Activated CD4-positive, alpha-beta T cell treated with anti-CD3 and anti-CD28 coated beads, Interleukin-2, amount 10 ng/mL, durations not matched to agents 24 days and 14 days (primary cell): ENCODE data around the gene FBLN7. TPM values are rescaled to one million over a fixed set of nuclear protein-coding genes. Genes with fewer than 3 reads are reported as not detected.
A peak's percentile ranks its signal among the peaks of the same experiment; 100 is the strongest.
"Not testable (repeated sequence)": the region's sequence is repeated elsewhere in the genome, so short reads cannot be mapped to it uniquely, and the experiment has no call there.

Experiments used
- DNase-seq: peaks from one replicate; pipeline ENCODE4 v3.0.0; 2022
- H3K27ac Mint-ChIP-seq: one replicate; pipeline ENCODE4 v1.8.0; 2022; ENCODE audit warnings: mild to moderate bottlenecking, mixed read lengths
- H3K27me3 Mint-ChIP-seq: one replicate; pipeline ENCODE4 v1.8.0; 2022; ENCODE audit warnings: mixed read lengths
- H3K36me3 Mint-ChIP-seq: one replicate; pipeline ENCODE4 v1.8.0; 2022; ENCODE audit warnings: low read depth, mild to moderate bottlenecking, mixed read lengths
- H3K4me1 Mint-ChIP-seq: one replicate; pipeline ENCODE4 v1.8.0; 2021; ENCODE audit warnings: mixed read lengths
- H3K4me3 Mint-ChIP-seq: one replicate; pipeline ENCODE4 v1.8.0; 2022; ENCODE audit warnings: mild to moderate bottlenecking, moderate library complexity, mixed read lengths
- H3K9me3 Mint-ChIP-seq: one replicate; pipeline ENCODE4 v1.8.0; 2021; ENCODE audit warnings: mixed read lengths
- intact Hi-C: fragments of 100-400 bp; cut with micrococcal nuclease; formaldehyde crosslinking; loops from one replicate; pipeline ENCODE4 v1.15.1; 2023
- total RNA-seq: library from RNA; stranded (reverse); gene quantifications from 2 replicates; pipeline ENCODE4 v1.2.3, GENCODE V29; 2022

Gene FBLN7
- total RNA-seq, 1 donor from 2014 or later, result 26.8 TPM

DNA sequence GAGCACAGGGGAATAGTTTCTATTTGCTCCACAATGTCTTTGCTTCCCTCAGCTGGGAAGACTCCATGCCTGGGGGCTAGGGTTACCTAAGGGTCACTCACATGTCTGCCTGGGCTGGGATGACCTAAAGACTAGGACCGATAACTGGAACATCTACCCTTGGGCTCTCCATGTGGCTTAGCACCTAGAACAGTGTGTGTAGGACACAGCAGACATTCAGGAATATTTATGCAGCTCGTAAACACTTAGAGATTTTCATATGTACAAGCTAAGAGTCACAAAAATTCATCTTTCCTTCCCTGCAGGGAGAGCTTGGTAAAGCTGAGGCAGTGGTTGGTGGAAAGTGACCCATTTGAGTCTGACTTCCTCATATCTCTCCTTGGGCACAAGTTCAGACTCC, 55.8 kb downstream of the FBLN7 start:
- no peak for DNase-seq
- H3K4me1 Mint-ChIP-seq, result peaks cover 53% of the 10 kb centered on the region
- H3K9me3 Mint-ChIP-seq, result peaks cover 3% of the 10 kb centered on the region
- intact Hi-C loops, result no loop called here
- H3K4me3 Mint-ChIP-seq, result no peak overlapping the region
- no peaks in the 10 kb centered on the region for H3K27me3 Mint-ChIP-seq
- H3K36me3 Mint-ChIP-seq, result peaks cover 44% of the 10 kb centered on the region
- H3K27ac Mint-ChIP-seq, result peak overlapping the region; percentile 54

DNA sequence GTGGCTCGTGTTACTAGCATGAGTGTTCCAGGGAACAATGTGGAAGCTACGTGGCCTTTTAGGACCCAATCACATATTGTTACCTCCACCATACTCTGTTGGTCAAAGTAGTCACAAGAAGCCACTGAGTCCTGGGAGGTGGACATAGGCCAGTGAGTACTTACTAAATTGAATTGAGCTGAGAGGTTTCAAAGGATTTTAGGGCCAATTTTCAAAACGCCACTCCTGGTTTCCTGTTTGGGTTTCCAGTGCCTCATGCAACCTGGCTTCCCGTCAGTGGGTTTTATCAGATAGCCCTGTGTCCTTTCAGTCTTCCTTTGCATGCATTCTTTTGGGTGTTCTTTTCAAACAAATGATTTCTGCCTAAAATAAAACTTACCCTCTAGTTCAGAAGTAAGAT, 56.3 kb downstream of the FBLN7 start:
- Mint-ChIP-seq H3K9me3 (peaks cover 6% of the 10 kb centered on the region), H3K4me3 (peak overlapping the region; percentile 22), H3K27me3 (no peaks in the 10 kb centered on the region), H3K4me1 (peaks cover 53% of the 10 kb centered on the region), H3K36me3 (peaks cover 44% of the 10 kb centered on the region), H3K27ac (peak overlapping the region; percentile 54)
- peak; percentile 69 for DNase-seq
- intact Hi-C loops, result no loop called here

DNA sequence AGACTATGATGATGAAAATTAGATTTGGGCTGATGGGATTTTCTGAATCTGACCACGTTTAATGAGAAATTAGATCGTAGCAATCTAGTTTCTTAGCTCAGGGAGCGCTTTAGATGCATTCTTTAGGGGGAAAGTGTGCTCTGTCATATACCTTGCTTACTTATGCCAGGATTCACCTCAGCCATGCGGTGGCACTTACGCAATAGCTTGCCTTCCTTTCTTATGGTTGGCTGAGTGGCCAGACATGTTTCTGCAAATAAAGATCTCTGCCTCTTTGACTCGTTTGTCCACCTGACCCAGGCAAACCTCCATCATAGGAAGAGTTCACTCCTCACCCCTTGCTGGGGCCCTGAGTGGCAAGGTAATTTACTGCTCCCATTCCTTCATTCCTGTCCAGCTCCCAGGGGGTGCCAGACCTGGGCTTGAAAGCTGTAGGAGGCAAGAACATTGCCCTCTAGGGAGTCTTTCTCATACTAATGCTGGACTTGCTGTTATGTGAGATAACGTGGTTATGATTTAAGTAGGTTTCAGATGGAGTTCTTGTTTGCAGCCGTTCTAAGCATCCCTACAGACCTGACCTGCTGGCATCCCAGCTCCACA, 57.1 kb downstream of the FBLN7 start:
- DNase-seq, result no peak
- intact Hi-C loops, result no loop called here
- no peak overlapping the region for H3K4me3 Mint-ChIP-seq
- peaks cover 8% of the 10 kb centered on the region for H3K9me3 Mint-ChIP-seq
- H3K27ac Mint-ChIP-seq, result peak overlapping the region; percentile 14
- H3K36me3 Mint-ChIP-seq, result peaks cover 47% of the 10 kb centered on the region
- no peaks in the 10 kb centered on the region for H3K27me3 Mint-ChIP-seq
- peaks cover 51% of the 10 kb centered on the region for H3K4me1 Mint-ChIP-seq

DNA sequence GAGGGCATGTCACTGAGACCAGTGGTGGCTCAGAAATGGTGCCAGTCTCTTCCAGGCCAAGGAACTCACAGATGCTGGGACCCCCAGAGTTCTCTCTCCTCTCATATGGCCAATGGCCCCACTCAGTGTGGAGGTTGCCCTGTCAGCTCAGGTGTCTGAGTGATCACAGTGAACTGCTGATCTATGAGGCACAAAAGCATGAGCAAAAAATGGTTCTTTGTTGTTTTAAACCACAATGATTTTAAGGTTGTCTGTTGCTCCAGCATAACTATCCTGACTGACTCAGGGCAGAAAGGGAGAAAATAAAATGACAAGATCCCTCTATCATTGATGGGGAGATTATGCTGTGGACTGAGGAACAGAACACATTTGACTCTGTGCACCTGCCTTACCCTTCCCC, 57.8 kb downstream of the FBLN7 start:
- Mint-ChIP-seq H3K36me3 (peaks cover 41% of the 10 kb centered on the region), H3K9me3 (peaks cover 8% of the 10 kb centered on the region), H3K4me1 (peaks cover 49% of the 10 kb centered on the region), H3K27me3 (no peaks in the 10 kb centered on the region), H3K27ac (no peak overlapping the region), H3K4me3 (no peak overlapping the region)
- DNase-seq, result no peak
- intact Hi-C loops, result no loop called here

DNA sequence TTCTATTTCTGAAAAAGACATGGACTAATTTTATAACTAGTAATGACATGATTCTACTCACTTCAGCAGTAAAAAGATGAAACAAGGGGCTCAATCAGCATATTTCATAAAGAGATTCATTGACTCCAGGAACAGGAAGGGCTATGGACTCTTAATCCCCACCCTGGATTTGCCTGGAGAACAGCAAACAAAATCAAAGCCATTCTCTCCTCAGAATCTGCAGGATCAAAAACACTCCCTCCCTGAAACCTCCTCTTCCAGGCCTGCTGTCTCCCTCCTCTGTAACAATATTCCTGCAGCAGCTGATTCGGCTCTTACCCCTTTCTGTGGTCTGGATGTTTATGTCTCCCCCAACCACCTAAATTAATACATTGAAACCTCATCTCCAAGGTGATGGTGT, 59.7 kb downstream of the FBLN7 start:
- intact Hi-C loops, result no loop called here
- peaks cover 13% of the 10 kb centered on the region for H3K9me3 Mint-ChIP-seq
- H3K4me1 Mint-ChIP-seq, result peaks cover 38% of the 10 kb centered on the region
- H3K4me3 Mint-ChIP-seq, result no peak overlapping the region
- H3K36me3 Mint-ChIP-seq, result peaks cover 41% of the 10 kb centered on the region
- H3K27ac Mint-ChIP-seq, result no peak overlapping the region
- no peaks in the 10 kb centered on the region for H3K27me3 Mint-ChIP-seq
- no peak for DNase-seq

DNA sequence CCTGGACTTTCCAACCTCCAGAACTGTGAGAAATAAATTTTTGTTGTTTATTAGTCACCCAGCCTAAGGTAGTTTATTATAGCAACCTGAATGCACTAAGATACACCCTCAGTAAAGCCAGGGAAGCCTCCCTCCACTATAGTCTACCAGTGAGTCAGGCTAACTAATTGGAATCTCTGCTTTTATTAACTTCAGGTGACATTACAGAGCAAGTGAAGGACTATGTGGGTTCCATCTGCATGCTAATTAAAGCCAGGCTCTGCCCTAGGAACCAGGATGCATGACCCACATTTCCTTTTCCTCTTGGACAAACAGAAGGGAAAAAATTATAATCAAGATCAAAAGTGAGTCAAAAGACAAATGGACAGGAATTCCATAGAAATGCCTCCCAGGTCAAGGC, 60.6 kb downstream of the FBLN7 start:
- H3K27ac Mint-ChIP-seq, result no peak overlapping the region
- no peak overlapping the region for H3K4me3 Mint-ChIP-seq
- H3K9me3 Mint-ChIP-seq, result peaks cover 12% of the 10 kb centered on the region
- intact Hi-C loops, result no loop called here
- no peak for DNase-seq
- peaks cover 46% of the 10 kb centered on the region for H3K36me3 Mint-ChIP-seq
- H3K4me1 Mint-ChIP-seq, result peaks cover 35% of the 10 kb centered on the region
- H3K27me3 Mint-ChIP-seq, result no peaks in the 10 kb centered on the region

DNA sequence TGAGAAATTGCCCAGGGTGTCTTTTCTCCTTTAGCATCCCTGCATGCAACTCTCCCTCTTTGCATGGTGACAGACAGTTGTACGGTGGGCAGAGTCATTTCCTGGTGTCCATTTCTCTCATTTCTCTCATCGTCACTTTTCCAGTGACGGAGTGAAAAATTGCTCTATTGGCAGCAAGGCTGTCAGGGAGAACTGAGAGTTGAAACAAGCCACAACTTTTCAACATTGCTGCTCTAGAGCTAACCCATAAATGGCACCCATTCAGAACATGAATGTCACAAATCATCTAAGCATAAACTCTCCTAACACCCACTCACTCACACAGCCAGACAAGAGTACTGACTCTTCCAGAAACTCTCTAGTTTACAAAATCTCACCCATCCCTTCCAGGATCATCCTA, 61.0 kb downstream of the FBLN7 start:
- Mint-ChIP-seq H3K9me3 (peaks cover 14% of the 10 kb centered on the region), H3K27me3 (no peaks in the 10 kb centered on the region), H3K36me3 (peaks cover 47% of the 10 kb centered on the region), H3K4me1 (peaks cover 33% of the 10 kb centered on the region), H3K27ac (peak overlapping the region; percentile 15), H3K4me3 (no peak overlapping the region)
- intact Hi-C loops, result no loop called here
- DNase-seq, result peak; percentile 36

DNA sequence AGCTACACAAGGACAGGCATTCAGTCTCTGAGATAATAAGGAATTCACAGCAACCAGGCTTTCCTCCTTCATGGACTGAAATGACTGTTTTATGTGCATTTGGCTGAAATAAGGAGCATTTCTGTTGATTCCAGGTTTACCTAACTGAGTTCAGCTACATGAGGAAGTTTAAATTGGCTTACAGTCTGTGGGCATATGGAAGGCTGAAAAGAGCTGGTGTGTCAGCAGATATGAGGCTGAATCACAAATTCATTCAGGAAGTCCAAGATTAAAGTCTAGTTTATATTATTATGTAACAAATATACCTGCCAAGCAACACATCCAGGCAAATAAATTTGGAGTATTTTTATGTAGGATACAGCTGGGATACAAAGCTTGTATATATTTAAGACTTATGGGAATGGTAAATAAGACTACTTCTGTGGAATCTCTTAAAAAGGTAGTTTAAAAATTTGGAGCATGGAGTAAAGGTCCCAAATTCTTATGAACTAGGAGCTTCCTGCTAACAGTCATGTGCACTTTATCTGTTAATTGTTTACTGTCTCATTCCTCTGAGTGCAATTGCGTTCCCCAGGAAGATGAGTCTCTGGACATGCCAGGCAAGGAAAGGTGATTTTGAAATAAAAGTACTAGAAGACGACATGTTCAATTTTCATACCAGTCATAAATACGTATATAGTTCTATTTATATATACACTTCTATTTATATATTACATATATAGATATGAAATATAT, 63.7 kb downstream of the FBLN7 start:
- Mint-ChIP-seq H3K27me3 (no peaks in the 10 kb centered on the region), H3K9me3 (peaks cover 23% of the 10 kb centered on the region), H3K27ac (no peak overlapping the region), H3K4me1 (peaks cover 18% of the 10 kb centered on the region), H3K36me3 (peaks cover 44% of the 10 kb centered on the region), H3K4me3 (no peak overlapping the region)
- intact Hi-C loops, result no loop called here
- DNase-seq, result peak; percentile 36

DNA sequence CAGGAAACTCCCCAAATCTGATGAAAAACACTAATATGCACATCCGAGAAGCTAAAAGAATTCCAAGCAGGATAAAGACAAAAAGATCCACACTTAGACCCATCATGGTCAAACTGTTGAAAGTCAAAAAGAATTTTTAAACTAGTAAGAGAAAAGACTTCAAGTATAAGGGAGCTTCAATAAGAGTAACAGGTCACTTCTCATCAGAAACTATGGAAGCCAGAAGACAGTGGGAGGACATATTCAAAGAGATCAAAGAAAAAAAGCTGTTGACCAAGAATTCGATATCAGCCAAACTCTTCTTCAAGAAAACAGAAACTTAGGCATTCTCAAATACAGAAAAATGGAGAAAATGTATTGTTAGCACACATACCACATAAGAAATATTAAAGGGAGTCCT, 66.2 kb downstream of the FBLN7 start:
- H3K27me3 Mint-ChIP-seq, result no peaks in the 10 kb centered on the region
- peaks cover 6% of the 10 kb centered on the region for H3K4me1 Mint-ChIP-seq
- peak; percentile 3 for DNase-seq
- intact Hi-C loops, result no loop called here
- no peak overlapping the region for H3K27ac Mint-ChIP-seq
- H3K4me3 Mint-ChIP-seq, result no peak overlapping the region
- peaks cover 23% of the 10 kb centered on the region for H3K9me3 Mint-ChIP-seq
- H3K36me3 Mint-ChIP-seq, result peaks cover 49% of the 10 kb centered on the region

DNA sequence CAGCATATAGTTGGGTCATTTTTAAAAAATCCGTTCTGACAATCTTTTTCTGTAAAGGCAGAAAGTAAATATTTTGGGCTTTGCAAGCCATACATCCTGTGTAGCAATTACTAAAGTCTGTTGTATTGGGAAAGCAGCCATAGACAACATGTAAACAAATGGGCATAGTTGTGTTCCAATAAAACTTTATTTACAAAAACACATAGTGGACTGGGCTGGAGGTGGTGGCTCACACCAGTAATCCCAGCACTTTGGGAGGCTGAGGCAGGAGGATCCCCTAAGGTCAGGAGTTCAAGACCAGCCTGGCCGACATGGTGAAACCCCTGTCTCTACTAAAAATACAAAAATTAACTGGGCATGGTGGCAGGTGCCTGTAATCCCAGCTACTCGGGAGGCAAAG, 69.7 kb downstream of the FBLN7 start:
- H3K27me3 Mint-ChIP-seq, H3K27ac Mint-ChIP-seq, DNase-seq, intact Hi-C loops, H3K4me3 Mint-ChIP-seq, H3K4me1 Mint-ChIP-seq: not testable (repeated sequence)
- H3K9me3 Mint-ChIP-seq, result peaks cover 21% of the 10 kb centered on the region
- peaks cover 55% of the 10 kb centered on the region for H3K36me3 Mint-ChIP-seq

DNA sequence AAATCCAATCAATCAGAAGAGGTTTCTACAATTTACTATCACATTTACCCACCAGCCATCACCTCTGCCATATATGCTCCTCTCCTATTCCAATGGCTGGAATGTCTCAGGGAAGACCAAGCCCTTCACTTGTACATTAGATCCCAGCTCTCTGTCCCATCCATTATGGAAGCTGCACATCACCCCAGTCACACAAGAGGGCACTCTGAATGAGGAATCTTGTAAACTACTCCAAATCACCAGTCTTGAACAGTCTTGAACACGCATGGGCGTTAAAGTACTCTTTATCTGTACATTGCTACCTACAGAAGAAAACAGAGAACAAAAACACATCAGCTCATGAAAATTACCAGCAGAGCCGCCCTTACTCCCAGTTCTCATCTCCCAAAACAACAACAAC, 78.0 kb downstream of the FBLN7 start:
- no peak overlapping the region for H3K27ac Mint-ChIP-seq
- H3K4me3 Mint-ChIP-seq, result no peak overlapping the region
- peaks cover 4% of the 10 kb centered on the region for H3K4me1 Mint-ChIP-seq
- intact Hi-C loops, result no loop called here
- H3K9me3 Mint-ChIP-seq, result no peaks in the 10 kb centered on the region
- DNase-seq, result no peak
- H3K27me3 Mint-ChIP-seq, result no peaks in the 10 kb centered on the region
- peaks cover 34% of the 10 kb centered on the region for H3K36me3 Mint-ChIP-seq

DNA sequence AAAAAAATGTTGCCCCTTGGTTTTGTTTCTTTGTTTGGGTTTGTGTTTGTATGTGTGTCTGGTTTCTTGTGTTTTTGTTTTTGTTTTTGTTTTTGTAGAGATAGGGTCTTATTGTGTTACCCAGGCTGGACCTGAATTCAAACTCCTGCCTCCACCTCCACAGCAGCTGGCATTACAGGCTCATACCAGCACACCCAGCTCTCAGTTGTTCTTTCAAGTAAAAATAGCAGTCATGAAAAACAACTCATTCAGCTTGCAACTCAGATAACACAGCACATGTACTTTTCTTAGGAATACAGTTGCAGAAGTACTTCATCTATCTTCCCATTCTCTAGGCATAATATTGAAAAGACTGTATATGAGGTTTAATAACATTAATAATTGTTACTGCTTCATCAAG, 79.7 kb downstream of the FBLN7 start:
- Mint-ChIP-seq H3K4me1 (peaks cover 7% of the 10 kb centered on the region), H3K27me3 (no peaks in the 10 kb centered on the region), H3K9me3 (no peaks in the 10 kb centered on the region), H3K4me3 (no peak overlapping the region), H3K27ac (no peak overlapping the region), H3K36me3 (peaks cover 24% of the 10 kb centered on the region)
- no peak for DNase-seq
- intact Hi-C loops, result no loop called here

DNA sequence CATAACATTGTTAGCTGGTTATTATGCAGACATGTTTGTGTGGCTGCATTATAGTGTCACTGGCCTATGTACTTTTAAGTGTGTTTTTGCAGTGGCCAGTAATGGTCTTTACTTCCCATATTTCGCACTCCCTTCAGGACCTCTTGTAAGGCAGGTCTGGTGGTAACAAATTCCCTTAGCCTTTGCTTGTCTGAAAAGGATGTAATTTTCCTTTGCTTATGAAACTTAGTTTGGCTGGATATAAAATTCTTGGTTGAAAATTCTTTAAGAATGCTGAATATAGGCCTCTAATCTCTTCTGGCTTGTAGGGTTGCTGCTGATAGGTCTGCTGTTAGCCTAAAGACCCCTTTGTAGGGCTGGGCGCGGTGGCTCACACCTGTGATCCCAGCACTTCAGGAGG, 82.0 kb downstream of the FBLN7 start:
- DNase-seq, result no peak
- Mint-ChIP-seq H3K27me3 (no peaks in the 10 kb centered on the region), H3K36me3 (peaks cover 20% of the 10 kb centered on the region), H3K27ac (no peak overlapping the region), H3K4me3 (no peak overlapping the region), H3K4me1 (peaks cover 7% of the 10 kb centered on the region), H3K9me3 (no peaks in the 10 kb centered on the region)
- intact Hi-C loops, result no loop called here

DNA sequence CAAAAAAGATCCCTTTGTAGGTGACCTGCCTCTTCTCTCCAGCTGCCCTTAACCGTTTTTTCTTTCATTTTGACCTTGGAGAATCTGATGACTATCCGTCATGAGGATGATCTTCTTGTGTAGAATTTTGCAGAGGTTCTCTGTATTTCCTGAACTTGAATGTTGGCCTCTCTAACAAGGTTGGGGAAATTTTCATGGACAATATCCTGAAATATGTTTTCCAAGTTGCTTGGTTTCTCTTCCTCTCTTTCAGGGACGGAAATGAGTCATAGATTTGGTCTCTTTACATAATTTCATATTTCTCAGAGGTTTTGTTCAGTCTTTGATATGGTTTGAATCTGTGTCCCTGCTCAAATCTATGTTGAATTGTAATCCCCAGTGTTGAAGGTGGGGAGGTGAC, 82.6 kb downstream of the FBLN7 start:
- H3K4me1 Mint-ChIP-seq, result peaks cover 7% of the 10 kb centered on the region
- no peaks in the 10 kb centered on the region for H3K27me3 Mint-ChIP-seq
- peaks cover 27% of the 10 kb centered on the region for H3K36me3 Mint-ChIP-seq
- H3K27ac Mint-ChIP-seq, result no peak overlapping the region
- no peaks in the 10 kb centered on the region for H3K9me3 Mint-ChIP-seq
- intact Hi-C loops, result no loop called here
- DNase-seq, result no peak
- H3K4me3 Mint-ChIP-seq, result no peak overlapping the region

DNA sequence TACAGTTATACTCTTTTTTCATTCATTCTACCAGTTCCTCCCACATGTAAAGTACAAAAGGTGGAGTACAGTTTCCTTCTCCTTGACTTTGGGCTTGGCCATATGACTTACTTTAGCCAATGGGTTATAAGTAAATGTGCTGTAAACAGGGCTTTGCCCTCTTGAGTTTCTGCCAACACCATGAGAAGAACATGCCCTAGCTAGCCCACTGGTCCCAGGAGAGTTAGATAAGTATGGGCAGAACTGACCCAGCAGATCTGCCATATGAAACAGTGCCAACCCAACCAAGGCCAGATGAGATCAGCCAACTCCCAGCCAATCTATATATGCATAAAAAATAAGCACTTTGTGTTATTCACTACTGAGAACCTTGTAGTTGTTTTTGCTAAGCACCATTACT, 91.2 kb downstream of the FBLN7 start:
- Mint-ChIP-seq H3K27me3 (no peaks in the 10 kb centered on the region), H3K9me3 (peaks cover 11% of the 10 kb centered on the region), H3K27ac (no peak overlapping the region), H3K4me1 (peaks cover 3% of the 10 kb centered on the region), H3K4me3 (no peak overlapping the region), H3K36me3 (peaks cover 56% of the 10 kb centered on the region)
- intact Hi-C loops, result no loop called here
- DNase-seq, result no peak
